NCI-H2081 (cell line): Measurements from ENCODE around the gene ALDH1A1.

Source experiments
- DNase-seq, 2 experiments: peaks; one replicate each; lab custom pipeline; 2025; lab: John Stamatoyannopoulos, UW

ALDH1A1 gene

DNA sequence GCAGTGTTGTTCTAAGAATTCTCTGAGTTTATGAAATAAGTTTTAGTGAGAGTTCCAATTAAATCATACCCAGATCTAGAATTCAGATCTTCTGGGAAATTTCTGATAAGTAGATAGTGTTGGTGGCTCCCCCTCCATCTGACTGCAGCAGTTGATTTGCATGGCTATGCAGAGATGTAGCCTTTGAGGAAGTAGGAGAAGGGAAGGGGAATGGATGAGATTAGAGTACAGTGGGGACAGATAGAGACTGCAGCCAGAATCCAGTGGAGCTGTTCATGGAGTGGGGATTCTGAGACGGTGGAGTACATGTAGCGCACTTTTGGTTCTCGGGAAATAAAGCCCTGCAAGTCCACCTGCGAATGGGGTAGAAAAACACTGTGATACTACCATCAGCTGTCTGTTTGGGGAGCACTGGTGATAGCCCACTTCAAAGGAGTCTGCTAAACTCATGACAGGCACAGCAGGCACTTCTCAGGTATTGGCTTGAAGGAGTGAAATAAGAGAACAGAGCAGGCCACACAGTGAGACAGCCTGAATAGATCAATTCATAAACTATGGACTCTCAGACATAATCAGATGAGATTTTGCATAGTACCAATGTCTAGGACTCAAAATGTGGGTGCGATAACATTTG is 96.8 kb downstream of the ALDH1A1 start:
- no peak for DNase-seq

DNA sequence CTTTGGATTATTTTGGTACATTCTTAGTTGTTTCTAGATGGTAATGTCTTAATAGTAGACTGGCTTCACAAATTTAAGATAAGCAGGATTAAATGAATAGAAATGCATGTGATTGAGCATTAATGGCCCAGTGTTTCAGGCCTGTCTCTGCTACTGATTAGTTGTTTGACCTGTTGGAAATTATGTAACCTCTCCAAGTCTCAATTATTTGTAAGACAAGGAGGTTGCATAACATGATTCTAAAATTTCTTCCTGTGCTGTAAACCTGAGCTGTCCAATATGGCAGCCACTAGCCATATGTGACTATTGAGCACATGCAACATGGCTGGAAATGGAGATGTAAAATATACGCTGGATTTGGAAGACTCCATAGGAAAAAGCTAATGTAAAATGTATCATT is 97.5 kb downstream of the ALDH1A1 start:
- DNase-seq = no peak
